GM20000 (cell line): ENCODE data around the gene ZNF398.

Experiments
- DNase-seq: peaks from one replicate; pipeline ENCODE4 v3.0.0; 2012; ENCODE audit warnings: low spot score
- CTCF ChIP-seq: IDR thresholded peaks from 2 replicates; pipeline ENCODE4 v1.5.1; 2012; ENCODE audit warnings: mild to moderate bottlenecking, control low read depth; ENCODE audit errors: extremely low read depth, missing control alignments

Gene ZNF398

GRCh38 chr7:149109969-149110368 lies 37.3 kb upstream of the ZNF398 start:
- DNase-seq: no peak
- no peak for TF ChIP-seq CTCF

- no peak for TF ChIP-seq CTCF
- no peak for DNase-seq
Measured at GRCh38 chr7:149125189-149125862, 21.9 kb upstream of the ZNF398 start.

- peak; percentile 98 for DNase-seq
- TF ChIP-seq CTCF: peak; percentile 90
Measured at GRCh38 chr7:149125863-149126661, 21.2 kb upstream of the ZNF398 start, which contains the start of gene ZNF425. Gene ZNF425, minus strand, starts transcription at chr7:149126324. Its CDS starts 111 bp downstream, at chr7:149126213.

- no peak for TF ChIP-seq CTCF
- DNase-seq: peak; percentile 85
Measured at GRCh38 chr7:149126662-149127266, 20.5 kb upstream of the ZNF398 start.

GRCh38 chr7:149130572-149131198 lies 16.6 kb upstream of the ZNF398 start:
- no peak for DNase-seq
- no peak for TF ChIP-seq CTCF

- DNase-seq: no peak
- no peak for TF ChIP-seq CTCF
Measured at GRCh38 chr7:149133028-149133710, 14.1 kb upstream of the ZNF398 start.
